Stimulated activated CD4-positive, alpha-beta T cell treated with anti-CD3 and anti-CD28 coated beads, Interleukin-2, amount 100 ng/mL, for 4 hours (primary cell): ENCODE results near the gene PITPNC1.

ENCODE experiments used
- DNase-seq: peaks from one replicate; pipeline ENCODE4 v3.0.0-alpha.2; 2020; ENCODE audit warnings: low read depth

Gene PITPNC1

DNA sequence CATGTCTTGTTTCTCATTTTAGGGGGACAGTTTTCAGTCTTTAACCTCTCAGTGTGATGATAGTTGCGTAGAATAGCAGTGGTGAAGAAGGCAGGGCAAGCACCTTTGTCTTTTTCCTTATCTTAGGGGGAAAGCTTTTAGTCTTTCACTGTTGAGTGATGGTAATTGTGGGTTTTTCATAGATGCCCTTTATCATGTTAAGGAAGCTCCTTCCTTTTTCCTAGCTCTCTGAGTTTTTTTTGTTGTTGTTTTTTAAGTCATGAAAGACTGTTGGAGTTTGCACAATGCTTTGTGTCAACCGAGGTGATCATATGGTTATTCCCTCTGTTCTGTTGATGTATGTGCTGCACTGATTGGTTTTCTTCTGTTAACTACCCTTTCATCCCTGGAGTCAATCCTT, 356.4 kb downstream of the PITPNC1 start:
- no peak for DNase-seq

DNA sequence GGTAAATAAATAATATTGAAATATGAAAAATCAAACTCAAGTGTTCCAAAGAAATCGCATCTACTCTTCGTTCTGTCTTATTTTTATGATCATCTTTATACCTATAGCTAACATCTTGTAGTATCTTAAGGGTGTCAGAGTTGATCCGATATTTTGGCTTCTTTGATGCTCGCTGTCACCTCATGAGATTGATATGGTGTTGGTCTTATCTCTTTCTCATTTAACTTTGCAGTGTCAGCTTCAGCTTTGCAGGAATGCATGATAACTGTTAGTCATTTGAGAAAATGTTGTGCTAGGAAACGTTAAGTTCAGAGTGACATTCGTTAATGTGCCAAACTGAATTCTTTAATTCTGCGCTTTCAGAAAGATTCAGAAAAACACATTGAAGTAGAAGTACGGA, 360.1 kb downstream of the PITPNC1 start:
- DNase-seq, result no peak

DNA sequence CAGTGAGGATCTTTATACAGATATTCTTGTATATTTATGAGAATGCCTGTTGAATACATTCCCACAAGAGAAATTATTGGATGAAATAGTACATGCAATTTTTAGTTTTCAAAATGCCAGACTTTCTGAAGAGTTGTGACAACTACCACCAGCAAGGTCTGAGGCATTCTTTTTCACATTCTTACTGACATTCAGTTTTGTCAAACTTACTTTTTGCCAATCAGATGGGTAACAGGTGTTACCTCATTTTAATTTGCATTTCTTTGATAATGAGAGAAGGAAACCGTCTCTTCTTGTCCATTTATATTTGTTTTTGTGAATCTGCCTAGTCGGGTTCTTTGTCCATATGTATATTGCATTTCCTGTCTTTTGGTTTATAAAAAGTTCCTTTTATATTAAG, 364.9 kb downstream of the PITPNC1 start:
- DNase-seq, result no peak
